HG03064 (cell line): ENCODE data around the gene RPL13.

ENCODE experiments used
- ATAC-seq: cut with Tn5 transposase; IDR thresholded peaks from one replicate; pipeline ENCODE4 v1.9.1; 2021; ENCODE audit warnings: low read depth; ENCODE audit not compliant: unreplicated experiment

Gene RPL13

GRCh38 chr16:89595330-89596060 is 35.0 kb downstream of the RPL13 start:
- no peak for ATAC-seq

- ATAC-seq = no peak
Measured at GRCh38 chr16:89596061-89596689, 35.7 kb downstream of the RPL13 start.

GRCh38 chr16:89596957-89597649 is 36.6 kb downstream of the RPL13 start:
- no peak for ATAC-seq

GRCh38 chr16:89598199-89598598 is 37.7 kb downstream of the RPL13 start:
- ATAC-seq = no peak

GRCh38 chr16:89599451-89599858 is 39.0 kb downstream of the RPL13 start:
- ATAC-seq = no peak

- ATAC-seq = no peak
Measured at GRCh38 chr16:89599902-89600301, 39.4 kb downstream of the RPL13 start.

DNA sequence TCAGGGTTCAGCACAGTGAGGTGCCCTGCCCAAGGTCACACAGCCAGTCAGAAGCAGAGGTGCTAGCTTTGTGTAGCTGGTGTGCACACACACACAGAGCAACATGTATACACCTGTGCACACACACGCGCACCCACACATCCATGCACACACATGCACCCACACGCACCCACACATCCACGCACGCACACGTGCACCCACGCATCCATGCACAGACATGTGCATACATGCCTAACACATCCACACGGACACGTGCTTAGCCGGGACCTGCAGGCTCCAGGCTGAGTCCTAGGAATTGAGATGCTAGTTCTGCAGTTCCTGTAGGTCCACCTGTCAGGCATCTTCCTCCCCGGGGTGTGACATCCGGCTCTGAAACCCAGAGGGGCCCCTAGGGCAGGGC is 39.9 kb downstream of the RPL13 start:
- ATAC-seq = no peak

DNA sequence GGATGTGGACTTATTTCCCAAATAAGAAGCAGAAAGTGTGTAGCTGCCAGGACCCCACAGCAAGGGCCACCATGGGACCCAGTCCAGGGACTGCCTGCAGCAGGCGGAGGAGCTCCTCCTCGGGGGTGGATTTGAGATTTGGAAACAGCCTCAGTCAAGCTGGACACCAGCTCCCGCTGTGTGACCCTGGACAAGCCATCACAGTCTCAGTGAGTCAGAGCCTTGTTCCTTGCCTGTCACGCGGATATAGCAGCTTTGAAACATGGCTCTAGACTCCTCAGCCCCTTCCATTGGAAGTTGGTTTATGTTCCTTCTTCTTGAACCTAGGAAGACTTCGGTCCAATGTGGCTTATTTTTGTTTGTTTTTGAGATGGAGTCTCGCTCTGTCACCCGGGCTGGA is 40.5 kb downstream of the RPL13 start:
- no peak for ATAC-seq

GRCh38 chr16:89601906-89602272 is 41.4 kb downstream of the RPL13 start:
- ATAC-seq = no peak

DNA sequence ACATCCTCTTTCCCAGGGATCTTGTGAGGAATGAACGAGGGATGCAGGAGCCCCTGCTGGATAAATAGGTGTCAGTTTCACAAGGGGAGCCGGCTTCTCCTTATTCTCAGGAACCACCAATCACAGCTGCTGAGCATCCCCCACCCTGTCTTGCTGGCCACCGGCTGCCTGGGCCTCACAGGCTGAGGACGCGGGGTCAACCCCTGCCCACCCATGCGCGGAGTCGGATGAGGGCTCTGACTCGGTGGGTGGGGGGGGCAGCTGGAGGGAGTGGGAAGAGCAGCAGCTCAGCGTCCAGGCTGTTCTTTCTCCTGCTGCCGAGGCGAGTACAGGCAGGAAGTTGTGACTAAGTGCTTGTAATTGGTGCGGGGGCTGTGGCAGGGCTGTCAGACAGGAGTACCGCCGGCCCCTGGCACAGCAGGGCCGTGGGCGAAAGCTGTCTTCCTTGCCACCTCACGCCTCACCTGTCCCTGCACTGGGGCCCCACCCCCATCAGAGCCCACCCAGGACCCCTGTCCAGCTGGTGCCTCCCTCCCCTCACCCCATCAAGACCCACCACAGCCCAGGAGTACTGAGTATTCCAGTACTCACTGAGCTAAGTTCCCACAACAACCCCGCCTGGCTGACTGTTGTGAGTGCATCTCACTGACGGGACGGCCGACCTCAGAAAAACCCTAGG is 41.9 kb downstream of the RPL13 start:
- no peak for ATAC-seq

DNA sequence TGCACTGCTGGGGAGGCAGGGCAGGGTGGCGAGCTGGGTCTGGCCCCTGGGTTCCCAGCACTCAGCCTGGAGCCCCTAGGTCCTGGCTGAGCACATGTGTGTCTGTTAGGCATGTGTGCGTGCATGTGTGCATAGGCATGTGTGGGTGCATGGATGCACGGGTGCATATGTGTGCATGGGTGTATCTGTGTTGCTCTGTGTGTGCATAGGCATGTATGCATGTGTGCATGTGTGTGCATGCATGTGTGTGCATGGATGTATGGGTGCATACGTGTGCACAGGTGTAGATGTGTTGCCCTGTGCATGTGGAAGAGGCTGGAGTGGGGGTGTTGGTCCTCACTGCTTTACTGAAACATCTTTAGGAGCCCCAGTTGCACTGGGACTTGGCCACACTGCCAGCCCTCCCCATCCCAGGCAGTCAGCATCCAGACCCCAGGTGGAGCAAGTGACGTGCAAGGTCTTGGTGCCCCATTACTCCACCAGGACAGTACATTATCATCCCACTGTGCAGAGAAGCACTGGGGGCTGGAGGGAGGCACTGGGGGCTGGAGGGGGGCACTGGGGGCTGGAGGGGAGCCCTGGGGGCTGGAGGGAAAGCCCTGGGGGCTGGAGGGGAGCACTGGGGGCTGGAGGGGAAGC is 42.6 kb downstream of the RPL13 start:
- no peak for ATAC-seq

- no peak for ATAC-seq
Measured at GRCh38 chr16:89604764-89605163, 44.3 kb downstream of the RPL13 start.

- ATAC-seq = no peak
Measured at GRCh38 chr16:89605186-89605970, 44.9 kb downstream of the RPL13 start.

GRCh38 chr16:89606006-89606405 is 45.5 kb downstream of the RPL13 start:
- ATAC-seq = no peak

DNA sequence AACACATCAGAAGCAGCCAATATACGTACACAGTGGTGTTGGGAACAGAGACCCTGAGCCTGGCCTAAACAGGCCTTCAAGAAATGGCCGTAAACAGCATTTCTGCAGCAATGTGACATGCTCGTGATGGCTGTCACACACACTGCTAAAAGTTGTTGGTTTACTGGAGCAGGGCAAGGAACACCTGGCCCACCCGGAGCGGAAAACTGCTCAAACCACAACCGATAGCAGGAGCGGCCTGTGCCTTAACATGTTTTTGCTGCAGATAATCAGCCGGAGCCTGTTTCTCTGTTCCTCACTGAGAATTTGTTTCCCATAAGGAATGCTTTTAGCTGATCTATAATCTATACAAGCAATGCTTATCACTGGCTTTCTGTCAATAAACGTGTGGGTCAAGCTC is 47.0 kb downstream of the RPL13 start:
- no peak for ATAC-seq

DNA sequence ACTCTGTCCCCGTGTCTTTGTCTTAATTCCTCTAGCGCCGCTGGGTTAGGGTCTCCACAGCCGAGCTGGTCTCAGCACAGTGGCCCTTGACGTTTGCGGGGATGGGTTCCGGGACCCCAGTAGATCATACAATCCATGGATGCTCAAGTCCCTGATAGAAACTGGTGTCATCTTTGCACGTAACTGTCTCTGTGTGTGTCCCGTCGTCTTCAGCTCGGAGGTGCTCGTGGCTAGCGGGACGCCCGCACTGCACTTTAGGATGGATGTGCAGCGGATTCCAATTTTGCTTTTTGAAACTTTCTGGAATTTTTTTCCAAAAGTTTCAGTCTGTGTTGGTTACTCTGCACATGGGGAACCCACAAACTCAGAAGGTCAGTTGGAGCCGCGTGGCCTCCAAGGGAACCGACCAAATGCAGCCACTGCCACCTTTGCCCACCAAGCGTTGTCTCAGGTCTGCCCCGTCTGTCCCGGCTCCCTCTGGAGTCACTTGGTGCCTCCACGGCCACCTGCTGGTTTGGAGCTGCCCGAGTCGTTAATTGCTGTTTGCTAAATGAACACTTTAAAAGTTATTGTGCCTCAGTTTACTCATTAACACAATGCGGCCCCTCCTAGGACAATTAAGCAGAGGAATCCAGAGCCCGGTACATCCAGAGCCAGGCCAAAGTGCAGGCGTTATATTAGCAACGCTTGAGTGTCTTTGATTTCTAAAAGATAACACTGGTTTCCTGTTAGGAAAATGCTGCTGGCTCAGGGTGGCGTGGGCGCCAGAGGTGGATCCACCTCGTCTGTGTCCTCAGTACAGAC is 47.7 kb downstream of the RPL13 start:
- no peak for ATAC-seq

- ATAC-seq = no peak
Measured at GRCh38 chr16:89610108-89610453, 49.6 kb downstream of the RPL13 start.

GRCh38 chr16:89612415-89613166 is 52.1 kb downstream of the RPL13 start:
- no peak for ATAC-seq
